CD4-positive, alpha-beta T cell treated with Interleukin-4 for 4 hours (primary cell): Measurements from ENCODE around the gene PI4K2A.

Experiments
- DNase-seq: peaks from one replicate; pipeline ENCODE4 v3.0.0-alpha.2; 2020

Gene PI4K2A

DNA sequence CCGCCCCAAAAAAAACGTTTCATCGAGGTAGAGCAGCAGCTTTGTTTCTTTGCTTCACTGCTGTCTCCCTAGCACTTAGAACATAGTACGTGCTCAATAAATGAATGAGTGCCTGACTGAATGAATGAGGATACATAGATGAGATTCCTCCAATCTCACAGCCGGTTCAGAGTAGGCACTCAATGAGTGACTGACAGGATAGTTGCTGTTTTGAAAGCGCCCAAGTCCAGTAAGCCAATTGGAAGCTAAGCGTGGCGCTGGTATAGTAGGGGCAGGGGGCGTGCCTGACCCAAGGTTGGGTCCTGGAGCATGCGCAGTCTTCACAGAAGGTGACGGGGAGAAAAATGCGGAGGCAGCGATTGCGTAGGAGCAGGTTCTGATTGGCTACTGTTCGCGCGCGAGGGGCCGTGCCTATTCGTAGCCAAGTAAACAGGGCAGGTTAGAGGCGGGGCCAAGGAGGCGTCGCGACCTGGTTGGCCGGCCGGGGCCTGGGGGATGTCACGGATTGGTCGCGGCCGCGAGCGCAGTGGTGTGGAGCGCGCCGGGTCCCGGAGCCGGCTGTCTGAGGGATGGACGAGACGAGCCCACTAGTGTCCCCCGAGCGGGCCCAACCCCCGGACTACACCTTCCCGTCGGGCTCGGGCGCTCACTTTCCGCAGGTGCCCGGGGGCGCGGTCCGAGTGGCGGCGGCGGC is at the start of gene PI4K2A:
PI4K2A (plus strand) TSS at position 498 of the 694 bp plus-strand sequence; CDS start at position 570, 72 bp downstream.
- peak; percentile 99 for DNase-seq

DNA sequence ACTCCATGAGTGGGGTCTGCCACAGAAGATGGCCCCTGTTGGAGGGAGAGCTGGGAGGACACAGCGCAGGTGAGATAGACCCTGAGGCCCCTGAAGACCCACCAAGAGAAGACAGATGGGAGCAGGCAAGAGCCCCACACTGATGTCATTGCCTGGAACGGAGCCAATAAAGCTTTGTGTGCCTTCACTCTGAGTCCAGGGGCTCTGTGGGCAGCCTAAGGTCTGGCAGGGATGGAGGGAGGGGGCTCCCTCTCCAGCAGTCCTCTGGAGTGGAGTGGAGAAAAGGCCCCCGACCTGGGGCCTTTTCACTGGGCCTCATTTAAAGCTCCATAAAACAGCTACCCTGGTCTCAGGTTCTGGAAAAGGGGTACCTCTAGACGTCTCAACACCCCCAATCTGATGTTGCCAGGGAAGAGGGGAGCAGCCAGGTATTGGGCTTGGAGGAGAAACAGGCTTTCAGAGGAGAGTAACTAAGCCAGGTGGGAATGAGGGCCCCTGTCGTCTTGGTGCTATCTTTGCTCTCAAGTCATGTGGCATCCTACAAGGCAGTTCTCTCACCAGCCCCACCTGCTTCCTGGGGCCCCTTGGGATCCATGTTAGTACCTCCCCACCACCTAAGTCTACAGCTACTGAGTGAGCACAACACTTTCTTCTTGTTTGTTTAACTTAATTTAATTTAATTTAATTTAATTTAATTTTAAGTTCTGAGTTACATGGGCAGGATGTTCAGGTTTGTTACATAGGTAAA is 49.5 kb upstream of the PI4K2A start:
- DNase-seq, result no peak

DNA sequence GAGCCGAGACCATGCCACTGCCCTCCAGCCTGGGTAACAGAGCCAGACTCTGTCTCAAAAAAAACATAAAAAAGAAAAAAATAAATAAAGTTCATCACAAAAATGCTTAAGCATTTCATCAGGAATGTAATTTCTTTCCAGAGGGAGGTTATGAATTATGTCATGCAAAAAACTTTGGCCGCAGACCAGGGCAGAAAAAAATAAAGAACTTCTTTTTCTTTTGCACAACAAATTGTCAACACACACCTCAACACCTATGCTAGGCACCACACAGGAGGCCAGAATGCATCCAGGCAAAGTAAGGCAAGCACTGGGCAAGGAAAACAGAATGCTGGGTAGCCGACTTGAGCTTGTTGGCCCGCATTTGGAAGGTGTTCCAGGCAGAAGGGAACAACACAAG is 47.0 kb upstream of the PI4K2A start:
- no peak for DNase-seq

DNA sequence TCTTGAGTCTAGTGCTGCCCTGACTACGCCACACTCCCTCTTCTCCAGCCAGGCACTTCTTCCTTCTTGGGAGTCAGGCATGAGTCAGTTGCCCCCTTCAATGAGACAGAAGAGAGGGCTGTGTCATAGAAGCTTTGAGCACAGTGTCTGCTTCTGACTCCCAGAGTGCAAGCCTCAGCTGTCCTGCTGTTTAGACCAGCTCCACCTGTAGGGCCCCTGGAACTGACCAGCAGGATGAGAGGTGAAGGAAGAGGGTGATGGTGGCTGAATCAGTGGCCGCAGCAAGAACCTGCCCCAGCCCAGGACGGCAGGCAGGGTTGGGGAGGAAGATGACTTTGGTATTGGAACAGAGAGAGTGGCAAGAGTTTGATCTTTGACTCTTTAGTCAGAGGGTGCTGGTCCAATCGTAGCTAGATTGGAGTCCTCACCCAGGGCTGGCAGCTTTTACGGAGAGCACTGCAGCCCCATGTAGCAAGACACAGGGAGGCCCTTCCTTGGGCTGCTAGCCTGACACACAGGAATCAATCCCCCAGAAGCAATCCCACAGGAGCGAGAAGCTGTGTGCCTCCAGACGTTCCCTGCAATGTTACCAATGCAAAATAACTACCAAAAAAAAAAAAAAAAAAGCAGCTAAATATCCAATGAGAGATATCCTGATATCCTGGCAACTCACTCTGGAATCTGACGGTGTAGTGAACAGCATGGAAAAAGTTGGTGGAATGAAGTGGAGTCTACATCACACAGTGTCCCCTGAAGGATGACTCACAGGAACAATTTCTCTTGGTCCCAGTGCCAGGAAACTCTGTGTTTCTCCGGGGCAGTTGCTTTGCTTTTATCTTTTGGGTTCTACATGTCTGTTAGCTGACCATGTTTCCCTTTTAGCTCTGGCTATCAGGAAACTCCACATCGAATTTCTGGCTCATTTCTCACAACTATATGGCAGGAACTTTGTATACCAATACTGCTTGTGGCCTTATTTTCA is 44.1 kb upstream of the PI4K2A start:
- no peak for DNase-seq

DNA sequence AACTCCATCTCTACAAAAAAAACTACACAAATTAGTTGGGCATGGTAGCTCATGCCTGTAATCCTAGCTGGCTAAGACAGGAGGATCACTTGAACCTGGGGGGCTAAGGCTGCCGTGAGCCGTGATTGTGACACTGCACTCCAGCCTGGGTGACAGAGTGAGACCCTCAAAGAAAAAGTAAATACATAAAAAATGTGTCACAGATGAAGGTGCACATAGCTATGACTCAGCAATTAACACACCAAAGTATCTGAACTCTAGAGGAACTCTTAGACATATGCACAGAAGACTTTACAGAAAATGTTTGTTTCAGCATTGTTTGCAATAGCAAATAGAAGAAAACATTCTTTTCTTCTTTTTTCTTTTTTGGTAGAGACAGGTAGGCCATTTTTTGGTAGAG is 42.7 kb upstream of the PI4K2A start:
- DNase-seq, result no peak

DNA sequence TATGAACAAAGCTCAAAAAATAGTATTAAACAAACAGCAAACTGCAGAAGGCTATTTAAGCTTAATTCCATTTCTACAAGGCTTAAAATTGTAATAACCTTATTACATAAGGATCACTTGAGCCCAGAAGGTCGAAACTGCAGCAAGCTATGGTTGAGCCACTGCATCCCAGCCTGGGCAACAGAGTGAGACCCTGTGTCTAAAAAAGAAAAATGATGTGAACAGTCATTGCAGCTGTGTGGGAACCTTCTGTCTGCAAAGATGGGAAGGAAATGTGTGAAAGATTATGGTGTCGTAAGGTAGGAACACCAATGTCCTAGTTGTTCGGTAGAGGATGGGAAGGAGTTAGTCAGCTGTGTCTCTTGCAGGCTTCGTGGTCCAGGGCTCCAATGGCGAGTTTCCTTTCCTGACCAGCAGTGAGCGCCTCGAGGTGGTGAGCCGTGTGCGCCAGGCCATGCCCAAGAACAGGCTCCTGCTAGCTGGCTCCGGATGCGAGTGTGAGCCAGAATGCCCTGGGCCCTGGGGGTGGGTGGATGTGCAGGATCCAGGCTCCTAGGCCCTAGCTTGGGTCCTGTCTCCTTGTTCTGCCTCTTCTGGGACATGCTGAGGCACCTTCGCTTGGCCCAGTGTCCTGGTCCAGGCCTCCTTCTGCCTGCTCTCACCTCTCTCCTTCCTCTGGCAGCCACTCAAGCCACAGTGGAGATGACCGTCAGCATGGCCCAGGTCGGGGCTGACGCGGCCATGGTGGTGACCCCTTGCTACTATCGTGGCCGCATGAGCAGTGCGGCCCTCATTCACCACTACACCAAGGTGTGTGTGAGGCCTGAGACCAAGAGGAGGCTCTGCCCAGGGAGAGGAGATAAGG is 41.8 kb upstream of the PI4K2A start:
- no peak for DNase-seq

DNA sequence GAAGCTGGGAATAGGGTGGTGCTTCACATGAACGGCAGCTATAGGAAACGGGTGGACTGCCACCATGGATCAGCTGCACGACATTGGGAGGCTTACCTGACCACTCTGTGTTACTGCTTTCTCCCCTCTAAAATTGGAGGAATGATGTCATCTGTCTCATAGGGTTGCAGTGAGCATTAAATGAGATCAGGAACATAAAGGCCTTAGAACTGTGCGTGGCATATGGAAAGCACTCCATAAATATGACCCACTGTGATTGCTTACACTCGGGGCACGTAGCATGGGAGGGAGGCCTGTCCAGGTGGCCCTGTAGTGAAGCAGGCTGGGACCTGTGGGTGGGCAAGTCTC is 41.2 kb upstream of the PI4K2A start:
- DNase-seq, result no peak

DNA sequence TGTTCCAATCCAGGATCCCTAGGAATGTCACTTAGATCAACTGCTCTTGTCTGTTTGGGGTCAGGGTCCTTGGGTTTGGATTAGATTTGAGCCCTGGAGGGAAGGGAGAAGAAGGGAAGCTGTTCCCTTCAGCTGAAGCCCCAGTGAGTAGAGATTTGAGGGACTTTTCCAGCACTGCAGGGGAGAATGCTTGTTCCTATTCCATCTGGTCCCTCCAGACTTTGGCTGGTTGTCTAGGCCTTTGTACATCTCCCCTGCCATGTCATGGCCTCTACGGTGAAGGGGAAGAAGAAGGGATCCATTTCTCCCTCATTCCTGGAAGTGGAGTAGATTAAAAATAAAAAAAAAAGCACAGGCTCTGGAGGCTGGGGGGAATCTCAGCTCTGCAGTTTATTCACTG is 39.9 kb upstream of the PI4K2A start:
- DNase-seq, result no peak

DNA sequence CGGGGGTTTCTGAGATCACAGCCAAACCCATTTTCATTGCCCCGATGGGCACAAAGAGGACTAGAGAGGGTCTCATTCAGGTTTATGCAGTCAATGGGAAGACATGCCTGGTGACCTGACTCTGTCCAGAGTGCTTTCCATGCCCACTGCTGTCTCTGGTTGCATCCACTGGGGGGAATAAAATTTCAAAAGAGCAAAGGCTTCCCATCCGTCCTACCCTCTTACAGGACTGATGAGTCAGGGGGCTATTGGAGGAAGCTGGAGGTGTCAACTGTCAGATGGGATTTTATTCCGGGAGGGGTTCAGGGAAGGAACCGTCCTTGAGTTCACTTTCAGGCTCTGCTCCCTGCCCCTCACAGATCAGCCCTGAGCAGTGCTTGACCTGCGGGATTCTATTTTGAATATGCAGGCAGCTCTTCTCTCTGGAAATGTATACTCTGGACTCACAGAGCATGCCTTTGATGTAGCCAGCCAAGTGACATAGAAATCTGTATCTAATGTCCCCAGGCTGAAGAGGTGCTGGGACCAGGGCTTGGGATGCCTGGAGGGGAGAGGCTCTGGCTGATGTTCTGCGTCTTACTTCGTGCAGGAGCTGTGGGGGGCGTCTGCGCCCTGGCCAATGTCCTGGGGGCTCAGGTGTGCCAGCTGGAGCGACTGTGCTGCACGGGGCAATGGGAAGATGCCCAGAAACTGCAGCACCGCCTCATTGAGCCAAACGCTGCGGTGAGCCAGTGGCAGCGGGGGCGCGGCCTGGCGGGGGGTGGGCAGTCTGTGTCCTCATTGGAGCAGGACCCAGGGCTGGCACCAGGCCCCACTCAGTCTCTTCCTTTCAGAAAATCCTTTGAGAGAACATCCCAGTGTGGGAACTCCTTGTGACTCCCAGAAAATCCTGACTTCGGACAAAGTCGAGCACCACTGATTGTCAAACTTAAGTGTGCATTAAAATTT is 38.9 kb upstream of the PI4K2A start:
- no peak for DNase-seq

DNA sequence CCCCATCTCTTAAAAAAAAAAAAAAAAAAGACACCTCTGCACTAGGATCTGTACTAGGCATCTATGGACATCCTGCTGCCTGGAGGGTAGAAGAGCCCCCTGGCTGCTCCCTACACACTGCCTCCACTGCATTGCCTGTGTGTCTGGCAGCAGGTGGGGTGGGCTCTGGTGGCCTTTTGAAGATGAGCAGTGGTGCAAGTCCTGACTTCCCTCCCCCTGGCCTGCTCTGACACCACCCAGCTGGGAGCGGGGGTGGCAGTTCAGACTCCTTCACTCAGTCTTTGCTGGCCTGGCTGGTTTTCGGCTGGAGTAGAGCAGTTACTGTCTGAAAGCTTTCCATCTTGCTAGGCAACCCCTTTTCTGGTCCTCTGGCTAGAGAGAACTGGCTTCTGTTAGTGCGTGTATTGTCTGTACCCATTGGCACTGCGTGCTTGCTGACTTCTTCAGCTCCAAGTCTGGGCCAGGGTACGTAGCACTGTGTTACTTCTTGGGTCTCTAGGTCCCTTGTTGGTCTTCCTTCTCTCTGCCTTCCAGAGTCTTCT is 33.3 kb upstream of the PI4K2A start:
- no peak for DNase-seq

DNA sequence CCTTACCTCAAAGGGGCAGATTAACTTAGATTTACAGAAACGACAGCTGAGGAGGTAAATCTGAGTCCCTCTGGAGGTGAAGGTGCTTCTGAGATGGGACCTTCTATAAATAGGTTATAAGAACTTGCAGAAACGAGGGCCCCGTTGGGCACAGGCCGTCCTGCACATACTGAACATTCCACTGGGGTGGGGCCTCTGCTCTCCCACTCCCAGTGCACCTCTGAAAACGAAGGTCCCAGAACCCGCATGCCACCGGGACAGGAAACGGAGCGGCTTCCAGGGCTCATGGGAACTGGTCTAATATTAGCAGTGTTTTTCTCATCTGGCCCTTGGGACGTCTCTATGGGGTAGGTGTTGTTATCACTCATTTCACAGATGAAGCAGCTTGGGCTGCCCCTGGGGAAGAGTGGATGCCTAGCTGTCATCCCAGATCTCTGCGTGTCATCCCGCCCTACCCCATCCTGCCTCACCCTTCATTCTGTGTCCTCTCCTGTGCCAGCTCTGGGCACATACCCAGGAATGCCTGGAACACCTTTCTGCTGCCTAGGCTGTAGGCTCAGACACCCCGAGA is 31.4 kb upstream of the PI4K2A start:
- no peak for DNase-seq

DNA sequence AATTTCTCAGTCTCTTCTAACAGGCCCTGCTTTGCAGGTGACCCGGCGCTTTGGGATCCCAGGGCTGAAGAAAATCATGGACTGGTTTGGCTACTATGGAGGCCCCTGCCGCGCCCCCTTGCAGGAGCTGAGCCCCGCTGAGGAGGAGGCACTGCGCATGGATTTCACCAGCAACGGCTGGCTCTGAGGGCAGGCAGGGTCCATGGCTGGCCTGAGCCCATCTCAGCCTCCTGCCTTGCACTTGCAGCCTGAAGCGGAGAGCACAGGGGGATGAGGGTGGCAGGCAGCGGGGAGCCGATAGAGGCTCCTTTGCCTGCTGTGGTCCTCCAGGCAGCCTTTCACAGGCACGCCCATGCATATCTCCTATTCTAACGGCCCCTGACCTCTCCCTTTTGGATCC is 29.0 kb upstream of the PI4K2A start:
- no peak for DNase-seq

DNA sequence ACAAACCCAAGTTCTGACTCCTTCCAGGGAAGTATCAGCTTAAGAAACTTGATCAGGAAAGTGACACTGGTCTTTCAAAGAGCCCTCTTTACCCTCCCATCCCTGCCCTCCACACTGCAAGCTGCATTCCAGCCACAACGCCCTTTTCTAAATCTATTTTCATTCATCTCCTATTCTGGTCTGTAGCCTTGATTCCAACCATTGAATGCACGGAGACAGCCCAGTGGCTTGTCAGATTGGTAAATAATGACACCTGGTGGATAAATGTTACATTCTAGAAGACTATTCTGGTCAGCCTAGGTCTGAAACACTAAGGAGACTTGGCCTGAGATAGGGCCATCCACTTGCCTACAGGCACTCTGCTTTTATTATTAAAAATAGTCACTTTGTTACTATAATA is 28.1 kb upstream of the PI4K2A start:
- DNase-seq, result no peak

DNA sequence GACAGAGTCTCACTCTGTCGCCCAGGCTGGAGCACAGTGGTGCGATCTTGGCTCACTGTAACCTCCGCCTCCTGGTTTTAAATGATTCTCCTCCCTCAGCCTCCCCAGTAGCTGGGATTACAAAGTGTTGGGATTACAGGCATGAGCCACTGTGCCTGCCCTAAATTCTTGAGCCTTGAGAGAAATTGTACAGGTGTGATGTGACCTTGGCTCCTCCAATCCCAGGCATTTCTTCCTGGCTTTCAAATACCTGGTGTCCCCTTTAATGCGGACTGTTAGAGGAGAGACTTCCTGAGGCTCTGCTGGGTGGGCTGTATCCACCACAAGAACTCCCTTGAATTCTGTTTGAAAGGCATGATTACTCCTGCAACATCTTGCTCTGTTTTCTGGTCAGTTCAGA is 22.2 kb upstream of the PI4K2A start:
- no peak for DNase-seq

DNA sequence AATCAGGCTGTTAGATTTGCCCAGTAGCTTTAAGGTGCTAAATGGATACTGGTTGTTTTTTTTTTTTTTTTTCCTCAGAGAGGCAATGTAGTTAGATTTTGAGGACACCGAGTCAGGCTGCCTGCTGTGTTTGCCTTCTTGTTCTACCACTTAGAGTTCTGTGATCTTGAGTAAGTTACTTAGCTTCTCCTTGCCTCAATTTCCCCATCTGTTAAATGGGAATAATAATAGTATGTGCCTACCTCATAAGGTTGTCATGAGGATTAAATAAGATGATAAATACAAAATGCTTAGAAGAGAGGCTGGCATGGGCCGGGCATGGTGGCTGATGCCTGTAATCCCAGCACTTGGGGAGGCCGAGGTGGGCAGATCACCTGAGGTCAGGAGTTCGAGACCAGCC is 21.7 kb upstream of the PI4K2A start:
- no peak for DNase-seq

DNA sequence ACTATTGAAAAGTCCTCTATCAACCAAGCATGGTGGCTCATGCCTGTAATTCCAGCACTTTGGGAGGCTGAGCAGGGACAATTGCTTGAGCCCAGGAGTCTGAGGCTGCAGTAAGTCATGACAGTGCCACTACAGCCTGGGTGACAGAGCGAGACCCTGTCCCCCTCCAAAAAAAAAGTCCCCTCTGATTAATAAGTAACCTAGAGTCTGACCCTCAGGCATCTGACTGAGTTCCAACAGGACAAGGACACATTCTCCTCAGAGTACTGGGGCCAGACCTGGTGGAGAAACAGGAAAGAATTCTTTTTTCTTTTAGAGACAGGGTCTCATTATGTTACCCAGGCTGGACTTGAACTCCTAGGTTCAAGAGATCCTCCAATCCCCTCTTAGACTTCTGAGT is 17.2 kb upstream of the PI4K2A start:
- DNase-seq, result no peak

DNA sequence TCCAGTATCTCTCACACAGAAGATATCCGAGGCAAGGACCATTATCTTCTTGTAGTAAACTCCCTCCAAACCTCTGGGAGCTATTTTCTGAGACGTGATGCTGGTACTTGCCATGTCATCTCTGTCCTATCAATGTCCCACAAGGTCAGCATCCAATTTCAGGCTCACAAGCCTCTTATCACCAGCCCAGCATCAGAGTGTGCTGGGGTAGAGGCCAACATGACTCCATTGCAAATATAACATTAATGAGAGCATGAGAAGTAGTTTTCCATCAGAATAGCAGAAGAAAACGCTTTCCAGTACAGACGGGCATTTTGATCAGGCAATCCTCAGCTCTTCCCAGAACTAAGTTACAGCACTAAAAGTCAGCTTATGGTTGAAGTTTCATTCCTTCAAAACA is 12.7 kb upstream of the PI4K2A start:
- DNase-seq, result no peak

DNA sequence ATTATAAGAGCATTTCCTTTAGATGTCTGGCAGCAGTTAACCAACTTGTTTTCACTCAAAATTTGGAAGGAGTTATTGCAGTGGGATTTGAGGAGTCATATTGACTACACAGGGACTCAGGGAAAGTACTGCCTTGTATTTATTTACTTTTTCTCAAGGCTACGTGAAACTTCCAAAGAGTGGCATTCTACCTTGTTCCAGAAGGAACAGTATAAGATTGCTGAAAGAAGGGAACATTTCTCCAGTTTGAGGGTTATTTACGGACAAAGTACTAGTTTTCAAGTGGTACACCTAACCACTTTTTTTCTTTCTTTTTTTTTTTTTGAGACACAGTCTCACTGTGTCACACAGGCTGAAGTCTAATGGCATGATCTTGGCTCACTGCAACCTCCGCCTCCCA is 12.2 kb upstream of the PI4K2A start:
- DNase-seq, result no peak

DNA sequence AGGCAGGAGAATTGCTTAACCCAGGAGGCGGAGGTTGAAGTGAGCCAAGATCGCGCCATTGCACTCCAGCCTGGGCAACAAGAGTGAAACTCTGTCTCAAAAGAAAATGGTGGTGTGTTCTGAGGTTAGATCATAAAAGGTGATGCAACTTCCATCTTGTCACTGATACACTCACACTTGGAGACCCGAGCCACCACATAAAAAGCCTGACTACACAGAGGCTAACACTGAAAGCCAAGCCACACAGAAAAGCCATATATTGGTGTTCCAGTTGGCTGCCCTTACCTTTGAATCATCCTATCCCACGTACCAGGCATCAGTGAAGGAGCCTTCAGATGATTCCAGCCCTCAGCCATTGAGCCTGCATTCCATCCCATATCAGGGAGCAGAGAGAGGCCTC is 11.2 kb upstream of the PI4K2A start:
- no peak for DNase-seq

DNA sequence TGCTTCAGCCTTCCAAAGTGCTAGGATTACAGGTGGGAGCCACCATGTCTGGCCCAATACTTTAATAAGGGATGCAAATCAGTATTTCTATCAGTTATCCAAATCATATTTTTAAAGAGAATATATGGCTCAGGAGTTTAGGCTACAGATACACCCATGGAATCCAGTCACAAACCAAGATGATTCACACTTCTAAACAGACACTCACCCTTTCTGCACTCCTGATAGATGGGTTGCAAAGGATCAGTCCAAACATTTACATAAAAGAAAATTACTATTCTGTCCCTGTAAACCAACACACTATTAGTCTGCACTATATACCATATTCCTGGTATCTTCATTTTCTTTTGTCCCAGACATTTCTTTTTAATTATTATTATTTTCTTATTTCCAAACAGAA is 9.4 kb upstream of the PI4K2A start:
- no peak for DNase-seq
